Activated CD4-positive, alpha-beta T cell treated with anti-CD3 and anti-CD28 coated beads for 24 hours (primary cell): ENCODE data around the gene RRAD.
"Not testable (repeated sequence)": the region's sequence is repeated elsewhere in the genome, so short reads cannot be mapped to it uniquely, and the experiment has no call there.

Source experiments
- DNase-seq, 2 donors: peaks; one replicate each; pipeline ENCODE4 v3.0.0-alpha.2; 2020; ENCODE audit warnings: low read depth in 2 of 2

Gene RRAD, protein sequence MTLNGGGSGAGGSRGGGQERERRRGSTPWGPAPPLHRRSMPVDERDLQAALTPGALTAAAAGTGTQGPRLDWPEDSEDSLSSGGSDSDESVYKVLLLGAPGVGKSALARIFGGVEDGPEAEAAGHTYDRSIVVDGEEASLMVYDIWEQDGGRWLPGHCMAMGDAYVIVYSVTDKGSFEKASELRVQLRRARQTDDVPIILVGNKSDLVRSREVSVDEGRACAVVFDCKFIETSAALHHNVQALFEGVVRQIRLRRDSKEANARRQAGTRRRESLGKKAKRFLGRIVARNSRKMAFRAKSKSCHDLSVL

GRCh38 chr16:66925322-66925840 is at the start of gene RRAD:
RRAD (minus strand) TSS chr16:66925535; CDS start chr16:66925179, 356 bp downstream.
- no peak for DNase-seq

GRCh38 chr16:66974932-66975246 is 49.6 kb upstream of the RRAD start:
- peak; percentile 32 to 44 for DNase-seq

DNA sequence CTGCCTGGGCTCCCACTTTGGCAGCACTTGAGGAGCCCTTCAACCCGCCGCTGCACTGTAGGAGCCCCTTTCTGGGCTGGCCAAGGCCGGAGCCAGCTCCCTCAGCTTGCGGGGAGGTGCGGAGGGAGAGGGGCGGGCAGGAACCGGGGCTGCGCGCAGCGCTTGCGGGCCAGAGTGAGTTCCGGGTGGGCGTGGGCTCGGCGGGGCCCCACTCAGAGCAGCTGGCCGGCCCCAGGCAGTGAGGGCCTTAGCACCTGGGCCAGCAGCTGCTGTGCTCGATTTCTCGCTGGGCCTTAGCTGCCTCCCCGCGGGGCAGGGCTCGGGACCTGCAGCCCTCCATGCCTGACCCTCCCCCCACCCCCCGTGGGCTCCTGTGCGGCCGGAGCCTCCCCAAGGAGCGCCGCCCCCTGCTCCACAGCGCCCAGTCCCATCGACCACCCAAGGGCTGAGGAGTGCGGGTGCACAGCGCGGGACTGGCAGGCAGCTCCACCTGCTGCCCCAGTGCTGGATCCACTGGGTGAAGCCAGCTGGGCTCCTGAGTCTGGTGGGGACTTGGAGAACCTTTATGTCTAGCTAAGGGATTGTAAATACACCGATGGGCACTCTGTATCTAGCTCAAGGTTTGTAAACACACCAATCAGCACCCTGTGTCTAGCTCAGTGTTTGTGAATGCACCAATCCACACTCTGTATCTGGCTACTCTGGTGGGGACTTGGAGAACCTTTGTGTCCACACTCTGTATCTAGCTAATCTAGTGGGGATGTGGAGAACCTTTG is 49.0 kb upstream of the RRAD start:
- not testable (repeated sequence) for DNase-seq

- DNase-seq: no peak
Observed at GRCh38 chr16:66973716-66974115, 48.4 kb upstream of the RRAD start.

DNA sequence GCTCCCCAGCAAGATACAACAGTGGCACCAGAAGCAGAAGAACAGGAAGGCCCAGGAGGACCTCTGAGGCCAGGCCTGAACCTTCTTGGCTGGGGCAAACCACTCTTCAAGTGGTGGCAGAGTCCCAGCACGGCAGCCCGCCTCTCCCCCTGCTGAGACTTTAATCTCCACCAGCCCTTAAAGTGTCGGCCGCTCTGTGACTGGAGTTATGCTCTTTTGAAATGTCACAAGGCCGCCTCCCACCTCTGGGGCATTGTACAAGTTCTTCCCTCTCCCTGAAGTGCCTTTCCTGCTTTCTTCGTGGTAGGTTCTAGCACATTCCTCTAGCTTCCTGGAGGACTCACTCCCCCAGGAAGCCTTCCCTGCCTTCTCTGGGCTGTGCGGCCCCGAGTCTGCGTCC is 47.6 kb upstream of the RRAD start:
- no peak for DNase-seq

GRCh38 chr16:66970775-66971720 is 45.7 kb upstream of the RRAD start:
- DNase-seq: no peak

GRCh38 chr16:66968847-66969246 is 43.5 kb upstream of the RRAD start:
- DNase-seq: no peak

GRCh38 chr16:66964049-66964448 is 38.7 kb upstream of the RRAD start:
- DNase-seq: no peak

- DNase-seq: no peak
Observed at GRCh38 chr16:66961914-66962313, 36.6 kb upstream of the RRAD start.

DNA sequence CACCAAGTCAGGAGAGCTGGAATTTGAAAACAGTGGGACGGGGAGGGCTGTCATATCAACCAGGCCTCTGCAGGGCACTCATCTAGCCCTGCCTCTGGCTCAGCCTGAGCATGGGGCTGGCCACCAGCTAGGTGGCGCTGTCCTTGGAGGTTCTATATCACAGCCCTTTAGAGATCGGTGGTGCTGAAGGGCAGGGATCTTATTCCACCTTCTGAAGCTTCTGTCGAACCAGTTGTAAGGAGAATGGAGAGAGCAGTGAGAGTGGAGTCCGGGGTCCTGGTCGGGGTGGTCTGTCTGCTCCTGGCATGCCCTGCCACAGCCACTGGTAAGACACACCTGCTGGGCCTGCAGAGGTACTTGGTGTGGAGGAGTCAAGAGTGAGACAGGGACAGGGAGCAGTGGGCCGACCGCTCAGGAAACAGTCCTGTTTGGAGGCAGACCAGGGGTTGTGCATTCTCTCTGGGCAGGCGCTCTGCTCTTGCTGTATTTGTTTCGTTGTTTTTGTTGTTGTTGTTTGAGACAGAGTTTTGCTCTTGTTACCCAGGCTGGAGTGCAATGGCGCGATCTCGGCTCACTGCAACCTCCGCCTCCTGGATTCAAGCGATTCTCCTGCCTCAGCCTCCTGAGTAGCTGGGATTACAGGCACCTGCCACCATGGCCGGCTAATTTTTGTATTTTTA is 35.9 kb upstream of the RRAD start, which contains the start of gene CES3:
CES3 (plus strand) TSS at position 202 of the 680 bp plus-strand sequence; CDS start at position 244, 42 bp downstream.
- DNase-seq: peak in 1 of 2 donors; percentile 64

- DNase-seq: no peak
Observed at GRCh38 chr16:66960270-66960669, 34.9 kb upstream of the RRAD start.

GRCh38 chr16:66959704-66960161 is 34.4 kb upstream of the RRAD start:
- no peak for DNase-seq

GRCh38 chr16:66958857-66959703 is 33.7 kb upstream of the RRAD start:
- no peak for DNase-seq

- DNase-seq: not testable (repeated sequence)
Observed at GRCh38 chr16:66956154-66956457, 30.8 kb upstream of the RRAD start.

- not testable (repeated sequence) for DNase-seq
Observed at GRCh38 chr16:66955363-66956153, 30.2 kb upstream of the RRAD start.

DNA sequence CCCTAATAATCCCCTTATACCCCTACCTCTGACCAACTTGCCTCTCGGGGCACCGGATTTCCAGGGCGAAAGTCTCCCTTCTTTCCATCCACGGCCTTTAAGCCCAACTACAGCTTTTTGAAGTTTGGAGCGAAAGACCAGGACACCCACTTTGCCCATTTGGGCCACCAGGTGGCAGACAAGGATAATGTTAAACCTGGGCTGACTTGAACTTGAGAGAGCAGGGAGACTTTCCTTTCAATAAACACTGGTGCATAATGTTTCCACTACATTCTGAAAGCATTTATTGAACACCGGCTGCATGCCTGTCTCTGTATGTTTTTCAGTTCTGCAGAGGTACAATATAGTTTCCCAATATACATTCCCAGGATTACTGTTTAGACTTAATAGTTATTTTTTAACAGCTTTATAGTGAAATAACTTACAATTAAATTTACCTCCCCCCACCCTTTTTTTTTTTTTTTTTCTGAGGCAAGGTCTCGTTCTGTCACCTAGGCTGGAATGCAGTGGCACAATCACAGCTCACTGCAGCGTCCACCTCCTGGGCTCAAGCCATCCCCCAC is 28.8 kb upstream of the RRAD start:
- peak; percentile 70 to 77 for DNase-seq

- no peak for DNase-seq
Observed at GRCh38 chr16:66953462-66954096, 28.2 kb upstream of the RRAD start.

- no peak for DNase-seq
Observed at GRCh38 chr16:66952430-66953110, 27.2 kb upstream of the RRAD start.
